ENCODE results near the gene RGS9. TPM values are rescaled to one million over a fixed set of nuclear protein-coding genes. Genes with fewer than 3 reads are reported as not detected.
A peak's percentile ranks its signal among the peaks of the same experiment; 100 is the strongest.

Gene RGS9
- total and polyA plus RNA-seq, 2 of the 13 experiments (the other 11 are each of a cell fraction or from before 2014, with no cell fraction given) = 0.44 to 0.74 TPM

DNA sequence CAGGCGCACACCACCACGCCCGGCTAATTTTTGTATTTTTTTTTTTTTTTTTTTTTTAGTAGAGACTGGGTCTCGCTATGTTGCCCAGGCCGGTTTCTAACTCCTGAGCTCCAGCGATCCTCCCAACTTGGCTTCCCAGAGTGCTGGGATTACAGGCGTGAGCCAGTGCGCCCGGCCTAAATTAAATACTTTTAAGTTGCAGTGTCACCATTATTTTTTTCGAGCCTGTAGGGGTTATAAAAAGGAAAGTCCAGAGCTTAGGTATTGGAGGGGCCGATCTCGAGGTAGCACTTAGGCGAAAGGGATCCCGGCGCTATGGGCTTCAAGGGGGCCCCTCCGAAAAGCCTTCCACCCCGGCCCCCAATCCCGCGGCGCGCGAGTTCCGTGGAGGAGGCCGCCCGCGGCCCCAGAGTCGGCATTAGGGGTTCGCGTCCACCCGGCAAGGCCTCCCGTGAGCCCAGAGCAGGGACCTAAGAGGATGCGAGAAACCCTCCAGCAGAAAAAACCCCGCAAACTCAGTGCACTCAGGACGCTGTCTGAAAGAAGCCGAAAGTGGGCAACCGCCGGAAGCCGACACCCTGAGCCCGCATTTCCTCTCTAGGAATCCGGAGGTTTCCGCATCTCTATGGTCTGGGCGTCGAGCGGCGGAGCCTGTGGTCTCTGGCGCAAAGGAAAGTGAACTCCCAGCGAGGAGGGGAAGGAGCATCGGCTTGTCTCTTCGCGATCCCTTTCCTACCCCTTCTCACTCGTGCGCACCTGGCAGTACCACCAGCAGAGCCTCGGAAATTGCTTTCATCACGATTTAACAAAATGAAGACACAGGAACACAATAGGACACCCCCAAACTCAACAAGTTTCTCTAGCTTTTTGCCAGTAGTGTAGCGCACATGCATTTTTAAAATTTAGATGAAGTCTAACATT lies 14.1 kb upstream of the RGS9 start (continued):
- TF ChIP-seq, protein P1, sequence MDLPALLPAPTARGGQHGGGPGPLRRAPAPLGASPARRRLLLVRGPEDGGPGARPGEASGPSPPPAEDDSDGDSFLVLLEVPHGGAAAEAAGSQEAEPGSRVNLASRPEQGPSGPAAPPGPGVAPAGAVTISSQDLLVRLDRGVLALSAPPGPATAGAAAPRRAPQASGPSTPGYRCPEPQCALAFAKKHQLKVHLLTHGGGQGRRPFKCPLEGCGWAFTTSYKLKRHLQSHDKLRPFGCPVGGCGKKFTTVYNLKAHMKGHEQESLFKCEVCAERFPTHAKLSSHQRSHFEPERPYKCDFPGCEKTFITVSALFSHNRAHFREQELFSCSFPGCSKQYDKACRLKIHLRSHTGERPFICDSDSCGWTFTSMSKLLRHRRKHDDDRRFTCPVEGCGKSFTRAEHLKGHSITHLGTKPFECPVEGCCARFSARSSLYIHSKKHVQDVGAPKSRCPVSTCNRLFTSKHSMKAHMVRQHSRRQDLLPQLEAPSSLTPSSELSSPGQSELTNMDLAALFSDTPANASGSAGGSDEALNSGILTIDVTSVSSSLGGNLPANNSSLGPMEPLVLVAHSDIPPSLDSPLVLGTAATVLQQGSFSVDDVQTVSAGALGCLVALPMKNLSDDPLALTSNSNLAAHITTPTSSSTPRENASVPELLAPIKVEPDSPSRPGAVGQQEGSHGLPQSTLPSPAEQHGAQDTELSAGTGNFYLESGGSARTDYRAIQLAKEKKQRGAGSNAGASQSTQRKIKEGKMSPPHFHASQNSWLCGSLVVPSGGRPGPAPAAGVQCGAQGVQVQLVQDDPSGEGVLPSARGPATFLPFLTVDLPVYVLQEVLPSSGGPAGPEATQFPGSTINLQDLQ (CRISPR knock-in tag; IDR thresholded peaks at IDR 0.05) = peak; percentile 50; the same call in 1 of the 2 replicates
- TF ChIP-seq, protein P2, sequence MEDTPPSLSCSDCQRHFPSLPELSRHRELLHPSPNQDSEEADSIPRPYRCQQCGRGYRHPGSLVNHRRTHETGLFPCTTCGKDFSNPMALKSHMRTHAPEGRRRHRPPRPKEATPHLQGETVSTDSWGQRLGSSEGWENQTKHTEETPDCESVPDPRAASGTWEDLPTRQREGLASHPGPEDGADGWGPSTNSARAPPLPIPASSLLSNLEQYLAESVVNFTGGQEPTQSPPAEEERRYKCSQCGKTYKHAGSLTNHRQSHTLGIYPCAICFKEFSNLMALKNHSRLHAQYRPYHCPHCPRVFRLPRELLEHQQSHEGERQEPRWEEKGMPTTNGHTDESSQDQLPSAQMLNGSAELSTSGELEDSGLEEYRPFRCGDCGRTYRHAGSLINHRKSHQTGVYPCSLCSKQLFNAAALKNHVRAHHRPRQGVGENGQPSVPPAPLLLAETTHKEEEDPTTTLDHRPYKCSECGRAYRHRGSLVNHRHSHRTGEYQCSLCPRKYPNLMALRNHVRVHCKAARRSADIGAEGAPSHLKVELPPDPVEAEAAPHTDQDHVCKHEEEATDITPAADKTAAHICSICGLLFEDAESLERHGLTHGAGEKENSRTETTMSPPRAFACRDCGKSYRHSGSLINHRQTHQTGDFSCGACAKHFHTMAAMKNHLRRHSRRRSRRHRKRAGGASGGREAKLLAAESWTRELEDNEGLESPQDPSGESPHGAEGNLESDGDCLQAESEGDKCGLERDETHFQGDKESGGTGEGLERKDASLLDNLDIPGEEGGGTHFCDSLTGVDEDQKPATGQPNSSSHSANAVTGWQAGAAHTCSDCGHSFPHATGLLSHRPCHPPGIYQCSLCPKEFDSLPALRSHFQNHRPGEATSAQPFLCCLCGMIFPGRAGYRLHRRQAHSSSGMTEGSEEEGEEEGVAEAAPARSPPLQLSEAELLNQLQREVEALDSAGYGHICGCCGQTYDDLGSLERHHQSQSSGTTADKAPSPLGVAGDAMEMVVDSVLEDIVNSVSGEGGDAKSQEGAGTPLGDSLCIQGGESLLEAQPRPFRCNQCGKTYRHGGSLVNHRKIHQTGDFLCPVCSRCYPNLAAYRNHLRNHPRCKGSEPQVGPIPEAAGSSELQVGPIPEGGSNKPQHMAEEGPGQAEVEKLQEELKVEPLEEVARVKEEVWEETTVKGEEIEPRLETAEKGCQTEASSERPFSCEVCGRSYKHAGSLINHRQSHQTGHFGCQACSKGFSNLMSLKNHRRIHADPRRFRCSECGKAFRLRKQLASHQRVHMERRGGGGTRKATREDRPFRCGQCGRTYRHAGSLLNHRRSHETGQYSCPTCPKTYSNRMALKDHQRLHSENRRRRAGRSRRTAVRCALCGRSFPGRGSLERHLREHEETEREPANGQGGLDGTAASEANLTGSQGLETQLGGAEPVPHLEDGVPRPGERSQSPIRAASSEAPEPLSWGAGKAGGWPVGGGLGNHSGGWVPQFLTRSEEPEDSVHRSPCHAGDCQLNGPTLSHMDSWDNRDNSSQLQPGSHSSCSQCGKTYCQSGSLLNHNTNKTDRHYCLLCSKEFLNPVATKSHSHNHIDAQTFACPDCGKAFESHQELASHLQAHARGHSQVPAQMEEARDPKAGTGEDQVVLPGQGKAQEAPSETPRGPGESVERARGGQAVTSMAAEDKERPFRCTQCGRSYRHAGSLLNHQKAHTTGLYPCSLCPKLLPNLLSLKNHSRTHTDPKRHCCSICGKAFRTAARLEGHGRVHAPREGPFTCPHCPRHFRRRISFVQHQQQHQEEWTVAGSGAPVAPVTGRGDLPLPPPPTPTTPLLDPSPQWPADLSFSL (CRISPR knock-in tag; IDR thresholded peaks at IDR 0.05) = 0 out of 2 replicates have a peak, but pooled peaks have one; percentile 11
- peak; percentile 53 for TF ChIP-seq CBFB (CRISPR knock-in tag; IDR thresholded peaks at IDR 0.05)
- TF ChIP-seq ZIK1 (CRISPR knock-in tag; IDR thresholded peaks at IDR 0.05; ENCODE audit: borderline replicate concordance, low read depth) = peak; percentile 36; the same call in 1 of the 2 replicates
- TF ChIP-seq HDAC1 (CRISPR knock-in tag; IDR thresholded peaks at IDR 0.05) = peak; percentile 44; the same call in 1 of the 2 replicates
- TF ChIP-seq ZMAT3 (CRISPR knock-in tag; conservative IDR thresholded peaks at IDR 0.05) = peak; percentile 69
- peak; percentile 97 for TF ChIP-seq ZNF776 (CRISPR knock-in tag; IDR thresholded peaks at IDR 0.05)
- TF ChIP-seq RNF2 (conservative IDR thresholded peaks at IDR 0.05; ENCODE audit: low read depth) = 0 out of 2 replicates have a peak, but pooled peaks have one; percentile 62
- TF ChIP-seq RXRA (CRISPR knock-in tag; IDR thresholded peaks at IDR 0.05) = peak; percentile 40; the same call in 1 of the 2 replicates
- TF ChIP-seq GABPA (IDR thresholded peaks at IDR 0.05; ENCODE audit: low read depth, low read length) = peak; percentile 70
- peak; percentile 93 for TF ChIP-seq GABPA (CRISPR knock-in tag; IDR thresholded peaks at IDR 0.05; ENCODE audit: low read depth)
- TF ChIP-seq, protein P3, sequence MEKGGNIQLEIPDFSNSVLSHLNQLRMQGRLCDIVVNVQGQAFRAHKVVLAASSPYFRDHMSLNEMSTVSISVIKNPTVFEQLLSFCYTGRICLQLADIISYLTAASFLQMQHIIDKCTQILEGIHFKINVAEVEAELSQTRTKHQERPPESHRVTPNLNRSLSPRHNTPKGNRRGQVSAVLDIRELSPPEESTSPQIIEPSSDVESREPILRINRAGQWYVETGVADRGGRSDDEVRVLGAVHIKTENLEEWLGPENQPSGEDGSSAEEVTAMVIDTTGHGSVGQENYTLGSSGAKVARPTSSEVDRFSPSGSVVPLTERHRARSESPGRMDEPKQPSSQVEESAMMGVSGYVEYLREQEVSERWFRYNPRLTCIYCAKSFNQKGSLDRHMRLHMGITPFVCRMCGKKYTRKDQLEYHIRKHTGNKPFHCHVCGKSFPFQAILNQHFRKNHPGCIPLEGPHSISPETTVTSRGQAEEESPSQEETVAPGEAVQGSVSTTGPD (CRISPR knock-in tag; IDR thresholded peaks at IDR 0.05) = 0 out of 2 replicates have a peak, but pooled peaks have one; percentile 20
- TF ChIP-seq ZNF3 (CRISPR knock-in tag; IDR thresholded peaks at IDR 0.05) = no peak
- TF ChIP-seq HOXA7 (CRISPR knock-in tag; IDR thresholded peaks at IDR 0.05) = no peak
- 0 out of 2 replicates have a peak, but pooled peaks have one; percentile 18 for TF ChIP-seq ZNF432 (CRISPR knock-in tag; IDR thresholded peaks at IDR 0.05; ENCODE audit: borderline replicate concordance)
- TF ChIP-seq ZNF263 (CRISPR knock-in tag; IDR thresholded peaks at IDR 0.05) = peak; percentile 56
- peak; percentile 79; the same call in 1 of the 2 replicates for TF ChIP-seq YEATS2 (CRISPR knock-in tag; IDR thresholded peaks at IDR 0.05; ENCODE audit: borderline replicate concordance)
- TF ChIP-seq MIER3 (CRISPR knock-in tag; IDR thresholded peaks at IDR 0.05; ENCODE audit: borderline replicate concordance) = peak; percentile 51; the same call in 1 of the 2 replicates
- TF ChIP-seq ZNF337 (CRISPR knock-in tag; IDR thresholded peaks at IDR 0.05; ENCODE audit: borderline replicate concordance, low read depth) = no peak

Measured in HepG2 (cell line).